GM12875 (cell line): Measurements from ENCODE around the gene KRT78.
A peak's percentile ranks its signal among the peaks of the same experiment; 100 is the strongest.

Experiments
- H3K4me3 ChIP-seq: one replicate; pipeline ENCODE4 v1.5.1; 2011; ENCODE audit warnings: low read depth, low read length, control low read depth
- CTCF ChIP-seq: IDR thresholded peaks from 2 replicates; pipeline ENCODE4 v1.5.1; 2011; ENCODE audit warnings: low read depth, mild to moderate bottlenecking, control low read depth, inconsistent platforms, low read length, moderate library complexity, borderline replicate concordance; ENCODE audit not compliant: insufficient read depth

The KRT78 gene

GRCh38 chr12:52870361-52871290, 21.8 kb upstream of the KRT78 start:
- no peak overlapping the region for H3K4me3 ChIP-seq
- peak; percentile 86 for TF ChIP-seq CTCF

- no peak overlapping the region for H3K4me3 ChIP-seq
- no peak for TF ChIP-seq CTCF
Measured at GRCh38 chr12:52867642-52868041, 18.8 kb upstream of the KRT78 start.

- no peak overlapping the region for H3K4me3 ChIP-seq
- no peak for TF ChIP-seq CTCF
Measured at GRCh38 chr12:52867152-52867551, 18.4 kb upstream of the KRT78 start.

GRCh38 chr12:52865090-52865944, 16.5 kb upstream of the KRT78 start:
- no peak overlapping the region for H3K4me3 ChIP-seq
- TF ChIP-seq CTCF = peak; percentile 80

GRCh38 chr12:52862023-52862422, 13.2 kb upstream of the KRT78 start:
- no peak for TF ChIP-seq CTCF

GRCh38 chr12:52861511-52861910, 12.7 kb upstream of the KRT78 start:
- no peak overlapping the region for H3K4me3 ChIP-seq

More at GRCh38 chr12:52862023-52862422, 13.2 kb upstream of the KRT78 start:
- no peak overlapping the region for H3K4me3 ChIP-seq

More at GRCh38 chr12:52861511-52861910, 12.7 kb upstream of the KRT78 start:
- TF ChIP-seq CTCF = no peak
